DMS 273 (cell line): ENCODE results near the gene IL22RA2.
A peak's percentile ranks its signal among the peaks of the same experiment; 100 is the strongest.

ENCODE experiments used
- DNase-seq: peaks from one replicate; lab custom pipeline; 2025; ENCODE audit not compliant: unreplicated experiment; lab: John Stamatoyannopoulos, UW

Gene IL22RA2

DNA sequence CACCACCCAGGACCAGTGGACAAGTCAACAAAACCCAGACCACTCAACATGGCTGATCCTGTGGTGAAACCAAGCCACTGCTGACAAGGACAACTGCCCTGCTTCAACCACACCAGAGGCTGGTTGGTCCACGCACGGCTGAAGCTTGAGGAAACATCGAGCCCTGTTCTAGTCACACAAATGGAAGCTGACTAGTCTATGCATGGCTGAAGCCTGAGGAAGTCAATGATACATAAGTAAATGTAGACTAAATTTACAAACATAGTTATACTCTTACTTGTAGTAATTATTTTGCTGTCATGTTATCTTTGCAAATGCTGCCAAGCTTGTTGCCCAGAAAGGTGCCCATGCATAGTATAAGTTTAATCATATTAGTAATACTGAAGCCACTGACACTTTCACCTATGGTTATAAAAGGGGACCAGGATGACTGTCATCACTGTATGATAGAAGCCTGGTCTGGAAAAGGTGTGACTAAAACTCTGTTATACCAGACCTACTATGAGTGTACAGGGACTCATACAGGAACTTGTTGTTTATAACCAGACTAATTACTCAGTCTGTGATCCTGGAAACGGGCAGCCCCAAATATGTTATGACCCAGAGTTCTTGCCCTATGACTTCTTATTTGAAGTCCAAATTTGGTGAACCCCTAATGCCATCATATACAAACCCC is 5.6 kb downstream of the IL22RA2 start:
- no peak for DNase-seq

- no peak for DNase-seq
Observed at GRCh38 chr6:137166247-137167098, 7.0 kb downstream of the IL22RA2 start.

DNA sequence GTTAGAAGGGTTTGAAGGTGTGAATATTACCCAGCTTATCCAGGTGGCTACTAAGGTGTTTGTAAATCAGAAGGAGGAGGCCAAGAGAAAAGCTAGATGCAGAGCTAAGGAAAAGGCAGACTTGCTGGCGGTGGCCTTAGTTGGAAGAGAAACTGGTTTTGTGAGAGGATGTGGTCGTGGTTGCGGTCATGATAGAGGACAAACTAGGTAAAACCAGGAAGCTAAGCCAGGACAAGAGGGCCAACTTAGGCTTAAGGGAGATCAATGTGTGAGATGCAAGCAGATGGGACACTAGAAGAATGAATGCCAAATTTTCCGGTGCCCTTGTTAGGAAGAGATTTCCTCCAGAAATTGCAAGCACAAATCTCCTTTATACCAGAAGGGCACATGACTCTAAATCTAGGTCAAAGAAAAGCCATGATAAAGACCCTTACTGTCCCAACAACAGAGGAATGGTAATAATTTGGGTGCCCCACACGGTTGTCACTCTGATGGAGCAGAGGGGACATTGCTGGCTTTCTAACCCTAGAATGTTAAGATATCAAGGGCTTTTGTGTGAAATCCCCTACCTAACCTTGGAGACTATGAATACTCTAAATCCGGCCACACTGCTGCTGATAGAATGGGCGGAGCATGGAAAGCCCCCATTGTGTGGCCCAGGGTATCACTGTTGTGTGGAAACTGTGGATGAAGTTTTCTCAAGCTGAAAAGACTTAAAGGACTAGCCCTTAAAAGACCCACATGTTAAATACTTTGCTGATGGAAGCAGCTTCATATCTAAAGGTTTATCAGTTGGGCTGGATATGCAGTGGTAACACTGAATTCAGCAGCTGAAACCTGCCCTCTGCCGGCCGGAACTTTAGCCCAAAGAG is 7.8 kb downstream of the IL22RA2 start:
- DNase-seq = peak; percentile 21

GRCh38 chr6:137163732-137164318 is 9.6 kb downstream of the IL22RA2 start:
- DNase-seq = no peak

DNA sequence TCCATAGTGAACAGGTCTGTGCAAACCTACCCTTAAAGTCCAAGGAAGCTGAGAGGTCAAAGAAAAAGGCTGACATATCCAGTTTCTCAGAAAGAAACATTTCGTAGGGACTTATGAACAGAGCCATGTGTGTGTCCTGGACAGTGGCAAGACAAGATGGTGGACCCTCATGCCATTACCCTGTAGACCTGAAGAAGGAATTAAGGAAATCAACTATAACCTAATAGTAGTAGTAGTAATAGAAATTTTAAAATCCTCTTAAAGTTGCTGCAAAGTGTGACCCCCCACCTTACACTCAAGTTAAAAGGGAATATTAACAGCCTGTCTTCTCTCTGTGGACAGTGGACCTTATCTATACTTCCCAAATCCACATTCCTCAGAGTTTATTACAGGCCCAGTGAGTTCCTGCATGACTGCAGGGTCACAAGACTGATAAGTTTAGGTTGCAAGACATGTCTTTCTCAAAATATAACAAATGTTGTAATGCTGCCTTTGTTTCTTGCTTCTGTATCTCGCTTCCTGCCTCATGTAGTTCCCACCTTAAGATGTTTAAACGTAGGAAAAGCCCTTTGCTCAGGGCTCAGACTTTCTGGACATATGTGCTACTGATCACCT is 10.6 kb downstream of the IL22RA2 start:
- DNase-seq = no peak

GRCh38 chr6:137161949-137162348 is 11.5 kb downstream of the IL22RA2 start:
- DNase-seq = no peak

DNA sequence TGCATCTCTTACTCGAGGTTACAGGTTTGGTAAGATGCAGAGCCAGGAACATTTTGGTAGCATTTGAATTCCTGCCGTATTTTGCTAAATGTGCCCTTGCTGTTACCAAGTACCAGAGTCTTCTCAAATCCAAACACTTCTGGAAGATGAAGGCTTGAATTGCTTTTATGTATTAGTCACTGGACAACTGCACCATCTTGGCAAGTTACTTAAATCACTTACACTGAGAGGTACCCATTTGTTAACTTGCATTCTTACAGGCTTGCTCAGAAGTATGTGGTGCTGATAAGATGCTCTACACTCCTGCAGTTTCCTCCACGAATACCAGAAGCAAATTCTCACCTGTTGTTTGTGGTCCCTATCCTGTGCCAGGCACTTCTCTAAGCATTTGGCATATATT is 12.7 kb downstream of the IL22RA2 start:
- no peak for DNase-seq

GRCh38 chr6:137159912-137160311 is 13.5 kb downstream of the IL22RA2 start:
- no peak for DNase-seq

DNA sequence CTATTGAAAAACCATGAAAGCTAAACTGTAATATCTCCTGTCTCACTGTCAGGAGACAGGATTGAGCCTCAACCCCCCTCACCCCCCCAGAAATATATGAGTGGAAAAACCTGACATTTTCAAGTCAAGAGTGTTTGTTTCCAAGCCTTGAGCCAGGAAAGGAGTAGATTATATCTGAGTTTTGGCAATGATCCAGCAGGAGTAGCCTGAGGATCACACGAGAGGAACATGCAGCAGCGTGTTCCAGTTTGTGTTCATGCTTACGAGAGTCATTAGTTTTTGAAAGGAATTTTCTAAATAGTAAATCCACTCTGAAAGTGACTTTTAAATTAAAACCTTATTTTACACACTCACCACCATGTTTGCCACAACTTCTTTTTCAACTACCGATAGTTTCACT is 15.8 kb downstream of the IL22RA2 start:
- DNase-seq = peak; percentile 25

GRCh38 chr6:137156650-137157049 is 16.8 kb downstream of the IL22RA2 start:
- DNase-seq = no peak

- DNase-seq = no peak
Observed at GRCh38 chr6:137155830-137156229, 17.6 kb downstream of the IL22RA2 start.

DNA sequence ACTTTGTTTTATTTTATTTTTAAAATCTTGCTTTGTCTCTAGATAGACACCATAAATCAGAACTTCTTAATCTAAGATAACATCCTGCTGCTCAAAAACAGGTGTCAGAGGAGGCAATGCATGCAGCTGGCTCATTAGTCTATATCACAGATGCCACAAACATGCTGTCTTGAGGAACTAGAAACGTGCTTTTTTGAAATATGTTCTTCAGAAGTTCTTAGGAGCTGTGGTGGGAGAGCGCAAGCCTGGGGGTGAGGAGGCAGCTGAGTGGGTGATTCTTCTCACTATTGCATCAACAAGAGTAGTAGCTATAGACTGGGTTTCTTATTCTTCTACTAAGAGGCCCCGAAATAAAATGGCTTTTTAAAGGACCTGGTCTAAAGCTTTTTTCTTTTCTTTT is 23.4 kb downstream of the IL22RA2 start:
- peak; percentile 25 for DNase-seq

- no peak for DNase-seq
Observed at GRCh38 chr6:137149035-137149393, 24.4 kb downstream of the IL22RA2 start.

- no peak for DNase-seq
Observed at GRCh38 chr6:137148306-137149034, 25.0 kb downstream of the IL22RA2 start.

DNA sequence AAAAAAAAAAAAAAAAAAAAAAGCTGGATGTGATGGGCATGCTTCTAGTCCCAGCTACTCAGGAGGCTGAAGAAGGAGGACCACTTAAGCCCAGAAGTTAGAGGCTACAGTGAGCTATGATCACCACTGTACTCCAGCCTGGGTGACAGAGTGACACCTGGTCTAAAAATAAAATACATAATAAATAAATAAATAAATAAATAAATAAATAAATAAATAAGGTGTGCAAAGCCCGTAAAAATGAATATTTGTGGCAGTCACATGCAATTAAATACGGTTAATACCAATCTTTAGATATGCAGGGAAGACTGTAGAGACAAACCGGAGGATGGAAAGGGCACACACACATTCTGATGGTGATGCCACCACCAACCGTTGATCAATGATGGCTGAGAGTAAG is 26.2 kb downstream of the IL22RA2 start:
- no peak for DNase-seq

DNA sequence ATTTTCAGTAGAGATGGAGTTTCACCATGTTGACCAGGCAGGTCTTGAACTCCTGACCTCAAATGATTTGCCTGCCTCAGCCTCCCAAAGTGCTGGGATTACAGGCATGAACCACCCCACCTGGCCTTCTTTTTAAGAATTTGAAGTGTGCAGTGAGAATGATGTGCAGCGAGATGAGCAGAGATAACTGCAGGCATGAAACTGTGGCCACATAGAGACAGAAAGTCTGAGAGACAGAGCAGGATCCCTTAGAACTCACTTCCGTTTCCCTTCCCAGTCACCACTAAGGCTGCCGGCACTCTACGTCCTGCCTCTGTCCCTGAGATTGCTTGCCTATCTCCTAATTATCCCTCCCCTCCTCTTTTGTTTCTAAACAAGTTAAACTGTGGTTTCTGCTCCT is 27.2 kb downstream of the IL22RA2 start:
- no peak for DNase-seq

DNA sequence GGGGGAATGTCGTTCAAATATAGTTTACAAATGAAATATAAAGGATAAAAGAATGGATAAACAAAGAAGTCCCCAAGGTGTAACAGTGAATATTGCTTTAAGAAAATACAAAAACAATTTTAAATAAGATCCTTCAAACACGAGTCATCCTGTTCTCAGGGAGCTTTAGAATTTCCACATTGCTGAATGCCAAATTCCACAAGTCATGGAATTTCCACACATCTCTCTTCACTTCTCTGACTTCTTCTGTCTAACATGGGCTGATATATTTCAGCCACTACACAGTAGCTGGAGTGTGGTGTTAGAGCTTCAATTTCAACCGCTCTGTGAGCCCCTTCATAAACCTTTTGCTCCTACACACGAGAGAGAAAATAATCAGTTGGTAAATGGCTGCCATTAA is 28.0 kb downstream of the IL22RA2 start:
- DNase-seq = no peak

GRCh38 chr6:137136065-137136464 is 37.4 kb downstream of the IL22RA2 start:
- no peak for DNase-seq

- DNase-seq = no peak
Observed at GRCh38 chr6:137134483-137134882, 39.0 kb downstream of the IL22RA2 start.

GRCh38 chr6:137133122-137133521 is 40.3 kb downstream of the IL22RA2 start:
- no peak for DNase-seq
